Astrocyte (in vitro differentiated cells and primary cell): ENCODE results near the gene CD276.

Experiments
- CTCF ChIP-seq: IDR thresholded peaks from 2 replicates; pipeline ENCODE4 v1.5.1; 2011; ENCODE audit warnings: low read depth, mild to moderate bottlenecking, inconsistent platforms, low read length, moderate library complexity; ENCODE audit not compliant: insufficient read depth
- EZH2 ChIP-seq: IDR thresholded peaks from 2 replicates; pipeline ENCODE4 v1.6.1; 2012; ENCODE audit warnings: mild to moderate bottlenecking, low read length, inconsistent platforms; ENCODE audit not compliant: insufficient read depth

- TF ChIP-seq EZH2 (no peak), CTCF (no peak)
Measured at GRCh38 chr15:73710321-73710720, 26.1 kb downstream of the CD276 start.
